PC-9 (cell line): ENCODE results near the gene FBLN2. TPM values are rescaled to one million over a fixed set of nuclear protein-coding genes. Genes with fewer than 3 reads are reported as not detected.

Experiments used
- BruUV-seq: library from RNA; stranded (reverse); fragments of 400-500 nt; replicated peaks from 2 replicates; lab custom pipeline; 2021; lab: Mats Ljungman, UMichigan
- CTCF ChIA-PET: fragments of 300-600 bp; sonication (Branson Sonifier 250); formaldehyde crosslinking; loops from one replicate; lab custom pipeline; 2022; ENCODE audit warnings: antibody characterized with exemption; lab: Charles Lee
- POLR2A ChIA-PET: fragments of 300-600 bp; sonication (Branson Sonifier 250); formaldehyde crosslinking; loops from one replicate; lab custom pipeline; 2022; ENCODE audit warnings: antibody characterized with exemption; ENCODE audit not compliant: unreplicated experiment; lab: Charles Lee
- DNase-seq, 2 experiments: peaks; one replicate each; pipeline versions ENCODE4 v3.0.0 to v3.0.0-alpha.2; 2015 to 2022; ENCODE audit warnings: mixed read lengths in 1 of 2
- H2AFZ ChIP-seq: fragments of 200-600 bp; sonication (generic); 2 replicates; pipeline ENCODE4 v1.8.1; 2017; ENCODE audit warnings: antibody characterized with exemption
- H3F3A ChIP-seq: fragments of 200-600 bp; sonication (generic); 2 replicates; pipeline ENCODE4 v1.8.1; 2017; ENCODE audit warnings: antibody characterized with exemption, mild to moderate bottlenecking, low read depth; ENCODE audit not compliant: insufficient read depth
- H3K27ac ChIP-seq: fragments of 200-600 bp; sonication (generic); 2 replicates; pipeline ENCODE4 v1.6.1; 2016; ENCODE audit warnings: mixed run types
- H3K27me3 ChIP-seq: fragments of 200-600 bp; sonication (generic); 2 replicates; pipeline ENCODE4 v1.6.1; 2016; ENCODE audit warnings: low read depth, mixed run types; ENCODE audit not compliant: insufficient read depth
- H3K36me3 ChIP-seq: fragments of 200-600 bp; sonication (generic); 2 replicates; pipeline ENCODE4 v1.6.1; 2016; ENCODE audit warnings: low read depth, mixed run types
- H3K4me1 ChIP-seq: fragments of 200-600 bp; sonication (generic); replicated peaks from 2 replicates; pipeline ENCODE4 v1.6.1; 2016; ENCODE audit warnings: mixed run types; ENCODE audit not compliant: insufficient read depth
- H3K4me2 ChIP-seq: fragments of 200-600 bp; sonication (generic); 2 replicates; pipeline ENCODE4 v1.6.1; 2017; ENCODE audit warnings: mixed run types
- H3K4me3 ChIP-seq: fragments of 200-600 bp; sonication (generic); 2 replicates; pipeline ENCODE4 v1.6.1; 2016; ENCODE audit warnings: mixed run types
- H3K79me2 ChIP-seq: fragments of 200-600 bp; sonication (generic); 2 replicates; pipeline ENCODE4 v1.6.1; 2017; ENCODE audit warnings: low read depth, mixed run types
- H3K9me2 ChIP-seq: fragments of 200-600 bp; sonication (generic); 2 replicates; pipeline ENCODE4 v1.8.1; 2017; ENCODE audit warnings: mild to moderate bottlenecking; ENCODE audit not compliant: insufficient read depth
- H3K9me3 ChIP-seq: fragments of 200-600 bp; sonication (generic); 2 replicates; pipeline ENCODE4 v1.8.1; 2016; ENCODE audit warnings: low read depth; ENCODE audit not compliant: insufficient read depth
- H4K20me1 ChIP-seq: fragments of 200-600 bp; sonication (generic); 2 replicates; pipeline ENCODE4 v1.8.1; 2017; ENCODE audit not compliant: insufficient read depth
- EZH2 ChIP-seq: fragments of 200-600 bp; sonication (generic); IDR thresholded peaks from 2 replicates; pipeline ENCODE4 v1.8.0; 2017; ENCODE audit warnings: antibody characterized with exemption, low read depth
- intact Hi-C: fragments of 100-400 bp; cut with micrococcal nuclease; formaldehyde crosslinking; loops from one replicate; pipeline ENCODE4 v1.10.0; 2022; ENCODE audit not compliant: unreplicated experiment
- total RNA-seq: library from RNA; stranded (reverse); gene quantifications from 2 replicates; pipeline ENCODE4 v1.2.3, GENCODE V29; 2021
- TF ChIP-seq, protein P1 (sequence below): fragments of 200-600 bp; sonication (generic); conservative IDR thresholded peaks from 2 replicates; pipeline ENCODE4 v1.6.1; 2017; ENCODE audit warnings: mixed run types, antibody characterized with exemption, mild to moderate bottlenecking, moderate library complexity

Gene FBLN2
- total RNA-seq, 1 experiment from 2014 or later: 0.57 TPM

DNA sequence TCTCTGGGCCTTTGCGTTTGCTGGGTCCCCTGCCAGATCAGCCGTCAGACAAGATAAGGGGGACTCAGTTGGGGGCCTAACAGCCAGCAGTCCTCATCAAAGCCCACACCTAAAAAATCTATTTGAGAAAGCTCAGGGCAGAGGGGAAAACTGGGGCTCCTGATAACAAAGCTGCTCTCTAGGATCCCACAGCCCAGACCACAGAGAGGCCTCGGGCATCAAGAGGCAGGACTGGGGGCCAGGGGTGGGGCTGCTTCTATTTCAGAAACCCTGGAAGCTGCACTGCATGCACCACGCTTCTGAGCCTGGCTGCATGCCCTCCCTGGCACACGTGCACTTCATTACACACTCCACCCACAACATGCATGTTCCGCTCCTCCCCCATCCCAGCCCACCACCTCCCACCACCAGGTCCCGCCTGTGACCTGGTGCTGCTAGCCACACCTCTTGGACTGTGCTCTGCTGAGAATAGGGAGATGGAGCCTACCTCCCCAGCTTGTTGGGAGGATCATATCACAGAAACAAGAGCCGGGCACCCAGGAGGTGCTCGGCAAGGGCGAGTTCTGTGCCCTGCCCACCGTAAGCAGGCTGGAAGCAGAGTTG lies 26.6 kb downstream of the FBLN2 start:
- H3K9me2 ChIP-seq: no peaks in the 10 kb centered on the region
- intact Hi-C loops: no loop called here
- H3K4me2 ChIP-seq: no peak overlapping the region
- H3K27me3 ChIP-seq: no peaks in the 10 kb centered on the region
- ChIA-PET POLR2A (no interaction called here), CTCF (no interaction called here)
- H2AFZ ChIP-seq: no peak overlapping the region
- no peak for DNase-seq
- peaks cover 16% of the 10 kb centered on the region for H3K4me1 ChIP-seq
- H3K4me3 ChIP-seq: no peak overlapping the region
- H3K9me3 ChIP-seq: no peaks in the 10 kb centered on the region
- peaks cover 15% of the 10 kb centered on the region for H3F3A ChIP-seq
- no peaks in the 10 kb centered on the region for H3K79me2 ChIP-seq
- no TSS peak for BruUV-seq
- TF ChIP-seq, protein P1, sequence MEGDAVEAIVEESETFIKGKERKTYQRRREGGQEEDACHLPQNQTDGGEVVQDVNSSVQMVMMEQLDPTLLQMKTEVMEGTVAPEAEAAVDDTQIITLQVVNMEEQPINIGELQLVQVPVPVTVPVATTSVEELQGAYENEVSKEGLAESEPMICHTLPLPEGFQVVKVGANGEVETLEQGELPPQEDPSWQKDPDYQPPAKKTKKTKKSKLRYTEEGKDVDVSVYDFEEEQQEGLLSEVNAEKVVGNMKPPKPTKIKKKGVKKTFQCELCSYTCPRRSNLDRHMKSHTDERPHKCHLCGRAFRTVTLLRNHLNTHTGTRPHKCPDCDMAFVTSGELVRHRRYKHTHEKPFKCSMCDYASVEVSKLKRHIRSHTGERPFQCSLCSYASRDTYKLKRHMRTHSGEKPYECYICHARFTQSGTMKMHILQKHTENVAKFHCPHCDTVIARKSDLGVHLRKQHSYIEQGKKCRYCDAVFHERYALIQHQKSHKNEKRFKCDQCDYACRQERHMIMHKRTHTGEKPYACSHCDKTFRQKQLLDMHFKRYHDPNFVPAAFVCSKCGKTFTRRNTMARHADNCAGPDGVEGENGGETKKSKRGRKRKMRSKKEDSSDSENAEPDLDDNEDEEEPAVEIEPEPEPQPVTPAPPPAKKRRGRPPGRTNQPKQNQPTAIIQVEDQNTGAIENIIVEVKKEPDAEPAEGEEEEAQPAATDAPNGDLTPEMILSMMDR: no peak
- TF ChIP-seq EZH2: no peak
- no peak overlapping the region for H3K27ac ChIP-seq
- no peaks in the 10 kb centered on the region for H3K36me3 ChIP-seq
- no peaks in the 10 kb centered on the region for H4K20me1 ChIP-seq

DNA sequence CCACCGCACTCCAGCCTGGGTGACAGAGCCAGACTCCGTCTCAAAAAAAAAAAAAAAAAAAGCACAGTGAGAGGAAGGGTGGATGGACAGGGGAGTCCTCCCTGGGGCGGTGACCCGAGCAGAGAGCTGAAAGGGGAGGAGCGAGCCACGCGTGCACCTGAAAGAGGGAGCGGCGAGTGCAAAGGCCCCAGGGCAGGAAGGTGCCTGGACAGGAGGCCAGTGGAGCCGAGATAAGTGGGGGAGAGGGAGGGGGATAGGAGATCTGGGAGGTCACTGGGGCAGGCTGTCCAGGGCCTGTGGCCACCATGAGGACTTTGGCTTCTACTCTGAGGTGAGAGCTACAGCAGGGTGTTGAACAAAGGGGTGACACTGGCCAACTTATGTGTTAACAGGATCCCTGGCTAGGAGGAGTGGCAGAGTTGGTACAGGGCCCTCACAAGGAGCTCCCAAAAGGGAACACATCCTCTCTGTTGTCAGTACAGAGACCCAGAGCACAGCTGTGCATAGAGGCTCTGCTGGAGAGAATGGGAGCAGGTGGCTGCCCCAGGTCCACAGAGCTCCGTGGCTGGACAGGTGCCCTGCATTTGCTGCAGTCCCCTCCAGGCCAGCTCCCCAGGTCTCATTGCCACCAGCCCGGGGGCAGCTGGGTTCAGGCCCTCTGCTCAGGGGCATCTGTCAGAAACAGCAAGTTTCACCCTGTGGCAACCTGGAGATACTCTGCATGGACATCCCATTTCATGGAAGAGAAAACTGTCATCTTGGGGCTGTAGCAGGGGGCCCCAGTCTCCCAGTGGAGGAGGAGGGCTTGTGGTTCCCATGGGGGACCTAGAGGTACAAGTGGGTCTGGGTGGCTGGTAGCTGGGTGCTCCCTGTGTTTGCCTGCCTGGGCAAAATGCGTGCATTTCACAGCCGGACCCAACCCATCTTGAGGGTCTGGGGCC lies 28.5 kb downstream of the FBLN2 start:
- H3K27me3 ChIP-seq: no peaks in the 10 kb centered on the region
- H3F3A ChIP-seq: peaks cover 28% of the 10 kb centered on the region
- BruUV-seq: no TSS peak
- ChIA-PET POLR2A (no interaction called here), CTCF (no interaction called here)
- H3K4me1 ChIP-seq: peaks cover 31% of the 10 kb centered on the region
- no peak overlapping the region for H3K4me2 ChIP-seq
- H2AFZ ChIP-seq: no peak overlapping the region
- H4K20me1 ChIP-seq: no peaks in the 10 kb centered on the region
- TF ChIP-seq, protein P1: no peak
- TF ChIP-seq EZH2: no peak
- intact Hi-C loops: no loop called here
- H3K79me2 ChIP-seq: no peaks in the 10 kb centered on the region
- no peak overlapping the region for H3K27ac ChIP-seq
- H3K4me3 ChIP-seq: no peak overlapping the region
- no peak for DNase-seq
- no peaks in the 10 kb centered on the region for H3K9me2 ChIP-seq
- H3K9me3 ChIP-seq: no peaks in the 10 kb centered on the region
- no peaks in the 10 kb centered on the region for H3K36me3 ChIP-seq

- DNase-seq: no peak
- H3K4me1 ChIP-seq: peaks cover 31% of the 10 kb centered on the region
- H3K4me3 ChIP-seq: no peak overlapping the region
- no TSS peak for BruUV-seq
- intact Hi-C loops: no loop called here
- H3K9me2 ChIP-seq: no peaks in the 10 kb centered on the region
- H3K27me3 ChIP-seq: no peaks in the 10 kb centered on the region
- ChIA-PET POLR2A (no interaction called here), CTCF (no interaction called here)
- no peak for TF ChIP-seq EZH2
- TF ChIP-seq, protein P1: no peak
- H3K9me3 ChIP-seq: no peaks in the 10 kb centered on the region
- no peak overlapping the region for H2AFZ ChIP-seq
- H3K4me2 ChIP-seq: no peak overlapping the region
- H3K36me3 ChIP-seq: no peaks in the 10 kb centered on the region
- H3K79me2 ChIP-seq: no peaks in the 10 kb centered on the region
- no peak overlapping the region for H3K27ac ChIP-seq
- no peaks in the 10 kb centered on the region for H4K20me1 ChIP-seq
- peaks cover 28% of the 10 kb centered on the region for H3F3A ChIP-seq
These were observed 29.3 kb downstream of the FBLN2 start for GRCh38 chr3:13578251-13578650.
